Esophagus muscularis mucosa (tissue), 4 donors: Measurements from ENCODE around the gene LY6G6D. TPM values are rescaled to one million over a fixed set of nuclear protein-coding genes. Genes with fewer than 3 reads are reported as not detected.
"Not testable (repeated sequence)": the region's sequence is repeated elsewhere in the genome, so short reads cannot be mapped to it uniquely, and the experiment has no call there.

ENCODE experiments used
- DNase-seq: peaks from one replicate; pipeline ENCODE4 v3.0.0-alpha.2; 2017; ENCODE audit errors: extremely low spot score
- H3K27ac ChIP-seq, 4 donors: fragments of 200-600 bp; sonication (generic); replicated peaks in 1 of 4; 1 replicate in 3 of 4; 2 replicates in 1 of 4; pipeline ENCODE4 v1.5.1; 2016 to 2019; ENCODE audit warnings: mild to moderate bottlenecking in 1 of 4
- H3K27me3 ChIP-seq, 4 donors: fragments of 200-600 bp; sonication (generic); one replicate each; pipeline versions ENCODE4 v1.5.1 to v1.6.0; 2016 to 2019
- H3K36me3 ChIP-seq, 4 donors: fragments of 200-600 bp; sonication (generic); one replicate each; pipeline ENCODE4 v1.5.1; 2016 to 2019
- H3K4me1 ChIP-seq, 4 donors: fragments of 200-600 bp; sonication (generic); one replicate each; pipeline ENCODE4 v1.5.1; 2016 to 2019
- H3K4me3 ChIP-seq, 4 donors: fragments of 200-600 bp; sonication (generic); 1 replicate in 2 of 4; 2 replicates in 2 of 4; pipeline ENCODE4 v1.5.1; 2016 to 2019; ENCODE audit warnings: mild to moderate bottlenecking in 4 of 4, moderate library complexity in 1 of 4
- H3K9me3 ChIP-seq, 4 donors: fragments of 200-600 bp; sonication (generic); 1 replicate in 3 of 4; 2 replicates in 1 of 4; pipeline ENCODE4 v1.5.1; 2016 to 2019
- EP300 ChIP-seq: sonication (generic); formaldehyde crosslinking; IDR thresholded peaks from one replicate; pipeline ENCODE4 v1.6.1; 2017; ENCODE audit warnings: antibody characterized with exemption
- POLR2A ChIP-seq: fragments of 450-650 bp; IDR thresholded peaks from one replicate; pipeline ENCODE4 v1.6.1; 2017; ENCODE audit warnings: antibody characterized with exemption, moderate library complexity, mild to moderate bottlenecking, low read depth
- POLR2AphosphoS5 ChIP-seq, 2 donors: sonication (generic); formaldehyde crosslinking; IDR thresholded peaks; one replicate each; pipeline ENCODE4 v1.6.1; 2017; ENCODE audit warnings: antibody characterized with exemption in 2 of 2
- WGBS: methylation state at CpG from one replicate; pipeline ENCODE4 v1.1.5; 2018; 5-methylcytosine and 5-hydroxymethylcytosine counted together
- intact Hi-C: fragments of 100-400 bp; cut with DNase I; formaldehyde crosslinking; loops from one replicate; pipeline ENCODE4 v1.15.1; 2023
- total RNA-seq, 4 donors: library from RNA; depleted of rRNA; stranded (reverse); fragments of >200 nt; gene quantifications; one replicate each; pipeline versions ENCODE4 v1.1.0 to v1.2.1, GENCODE V29; 2016
- TF ChIP-seq, protein P1 (sequence below), 3 experiments: fragments of 200-600 bp in 2 of 3; fragments of 450-650 bp in 1 of 3; sonication (generic) in 2 of 3; IDR thresholded peaks; one replicate each; pipeline ENCODE4 v1.5.1; 2017 to 2019; ENCODE audit warnings: antibody characterized with exemption in 3 of 3, mild to moderate bottlenecking in 2 of 3, moderate library complexity in 1 of 3

LY6G6D gene
- total RNA-seq, 4 donors from 2014 or later: not detected

DNA sequence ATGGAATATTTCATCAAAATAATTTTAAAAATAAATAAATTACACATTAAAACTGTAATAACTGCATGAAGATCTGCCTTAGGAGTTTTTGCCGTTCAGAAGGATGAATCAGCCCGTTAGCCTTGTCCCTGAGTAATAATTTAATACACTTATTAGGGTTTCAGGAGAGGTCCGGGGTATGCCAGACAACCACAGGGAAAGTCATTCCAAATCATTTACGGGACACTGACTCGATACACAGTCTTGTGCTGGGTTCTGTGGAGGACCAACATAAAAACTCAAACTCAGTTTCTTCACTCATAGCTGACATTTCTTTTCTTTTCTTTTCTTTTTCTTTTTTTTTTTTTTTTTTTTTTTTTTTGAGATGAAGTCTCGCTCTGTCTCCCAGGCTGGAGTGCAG lies 9.2 kb upstream of the LY6G6D start:
- Histone ChIP-seq H3K9me3 (no peaks in the 10 kb centered on the region), H3K4me3 (no peak overlapping the region), H3K27me3 (peaks cover 0 to 6% (median 0%) of the 10 kb centered on the region in 4 donors), H3K36me3 (peaks cover 0 to 2% (median under 1%) of the 10 kb centered on the region in 4 donors), H3K4me1 (peaks cover 18 to 22% (median 21%) of the 10 kb centered on the region in 4 donors), H3K27ac (no peak overlapping the region)
- DNase-seq: no peak
- TF ChIP-seq POLR2A (no peak), POLR2AphosphoS5 (IDR thresholded peaks at IDR 0.05) (no peak), EP300 (no peak)
- TF ChIP-seq, protein P1, sequence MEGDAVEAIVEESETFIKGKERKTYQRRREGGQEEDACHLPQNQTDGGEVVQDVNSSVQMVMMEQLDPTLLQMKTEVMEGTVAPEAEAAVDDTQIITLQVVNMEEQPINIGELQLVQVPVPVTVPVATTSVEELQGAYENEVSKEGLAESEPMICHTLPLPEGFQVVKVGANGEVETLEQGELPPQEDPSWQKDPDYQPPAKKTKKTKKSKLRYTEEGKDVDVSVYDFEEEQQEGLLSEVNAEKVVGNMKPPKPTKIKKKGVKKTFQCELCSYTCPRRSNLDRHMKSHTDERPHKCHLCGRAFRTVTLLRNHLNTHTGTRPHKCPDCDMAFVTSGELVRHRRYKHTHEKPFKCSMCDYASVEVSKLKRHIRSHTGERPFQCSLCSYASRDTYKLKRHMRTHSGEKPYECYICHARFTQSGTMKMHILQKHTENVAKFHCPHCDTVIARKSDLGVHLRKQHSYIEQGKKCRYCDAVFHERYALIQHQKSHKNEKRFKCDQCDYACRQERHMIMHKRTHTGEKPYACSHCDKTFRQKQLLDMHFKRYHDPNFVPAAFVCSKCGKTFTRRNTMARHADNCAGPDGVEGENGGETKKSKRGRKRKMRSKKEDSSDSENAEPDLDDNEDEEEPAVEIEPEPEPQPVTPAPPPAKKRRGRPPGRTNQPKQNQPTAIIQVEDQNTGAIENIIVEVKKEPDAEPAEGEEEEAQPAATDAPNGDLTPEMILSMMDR (IDR thresholded peaks at IDR 0.05): no peak
- 86% methylated on average over 6 of the region's 6 CpGs for WGBS
- intact Hi-C loops: no loop called here

DNA sequence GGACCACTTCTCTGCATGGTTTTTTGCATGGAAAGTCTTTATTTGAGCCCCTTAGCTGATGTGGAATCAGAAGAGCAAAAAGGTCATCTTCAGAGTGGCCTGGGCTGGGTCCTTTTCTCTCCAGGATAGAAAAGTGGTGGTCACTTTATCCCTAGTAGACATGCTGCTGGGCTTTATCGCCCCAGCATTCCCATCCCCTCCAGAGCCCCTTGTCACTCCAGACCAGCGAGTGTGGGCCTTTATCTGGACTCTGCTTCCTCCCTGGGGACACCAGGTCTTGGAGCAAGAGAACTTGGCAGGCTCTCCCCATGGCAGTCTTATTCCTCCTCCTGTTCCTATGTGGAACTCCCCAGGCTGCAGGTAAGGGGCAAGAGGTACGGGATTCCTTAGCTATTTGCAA lies 8.5 kb upstream of the LY6G6D start, which contains the start of gene LY6G6F:
Gene LY6G6F, plus strand, starts transcription at position 268 of the 400 bp plus-strand sequence. Its CDS starts 41 bp downstream, at position 309.
- no peak within 1 kb of the TSS for H3K27ac ChIP-seq
- H3K4me3 ChIP-seq: no peak within 1 kb of the TSS
- DNase-seq: no peak
- 65% methylated on average over 3 of the region's 3 CpGs for WGBS
- H3K27me3 ChIP-seq: peaks cover 0 to 6% (median 0%) of the 10 kb centered on the region in 4 donors
- TF ChIP-seq EP300 (no peak), POLR2A (no peak), POLR2AphosphoS5 (IDR thresholded peaks at IDR 0.05) (no peak)
- TF ChIP-seq, protein P1 (IDR thresholded peaks at IDR 0.05): no peak
- H3K36me3 ChIP-seq: no peaks in the 10 kb centered on the region
- H3K4me1 ChIP-seq: peaks cover 11 to 15% (median 14%) of the 10 kb centered on the region in 4 donors
- no peaks in the 10 kb centered on the region for H3K9me3 ChIP-seq
- intact Hi-C loops: no loop called here

DNA sequence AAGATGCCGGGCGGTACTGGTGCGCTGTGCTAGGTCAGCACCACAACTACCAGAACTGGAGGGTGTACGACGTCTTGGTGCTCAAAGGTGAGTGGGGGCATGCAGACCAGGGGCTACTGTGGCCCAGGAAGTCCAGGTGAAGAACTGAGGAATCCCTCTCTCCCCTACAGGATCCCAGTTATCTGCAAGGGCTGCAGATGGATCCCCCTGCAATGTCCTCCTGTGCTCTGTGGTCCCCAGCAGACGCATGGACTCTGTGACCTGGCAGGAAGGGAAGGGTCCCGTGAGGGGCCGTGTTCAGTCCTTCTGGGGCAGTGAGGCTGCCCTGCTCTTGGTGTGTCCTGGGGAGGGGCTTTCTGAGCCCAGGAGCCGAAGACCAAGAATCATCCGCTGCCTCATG lies 7.4 kb upstream of the LY6G6D start:
- H3K36me3 ChIP-seq: no peaks in the 10 kb centered on the region
- no peak overlapping the region for H3K27ac ChIP-seq
- intact Hi-C loops: no loop called here
- peaks cover 0 to 6% (median 0%) of the 10 kb centered on the region in 4 donors for H3K27me3 ChIP-seq
- H3K9me3 ChIP-seq: no peaks in the 10 kb centered on the region
- WGBS: 86% methylated on average over 9 of the region's 10 CpGs
- H3K4me1 ChIP-seq: peaks cover 4 to 8% (median 6%) of the 10 kb centered on the region in 4 donors
- no peak for DNase-seq
- no peak for TF ChIP-seq POLR2AphosphoS5 (IDR thresholded peaks at IDR 0.05)
- TF ChIP-seq POLR2A: no peak
- TF ChIP-seq EP300: no peak
- TF ChIP-seq, protein P1 (IDR thresholded peaks at IDR 0.05): no peak
- H3K4me3 ChIP-seq: no peak overlapping the region

DNA sequence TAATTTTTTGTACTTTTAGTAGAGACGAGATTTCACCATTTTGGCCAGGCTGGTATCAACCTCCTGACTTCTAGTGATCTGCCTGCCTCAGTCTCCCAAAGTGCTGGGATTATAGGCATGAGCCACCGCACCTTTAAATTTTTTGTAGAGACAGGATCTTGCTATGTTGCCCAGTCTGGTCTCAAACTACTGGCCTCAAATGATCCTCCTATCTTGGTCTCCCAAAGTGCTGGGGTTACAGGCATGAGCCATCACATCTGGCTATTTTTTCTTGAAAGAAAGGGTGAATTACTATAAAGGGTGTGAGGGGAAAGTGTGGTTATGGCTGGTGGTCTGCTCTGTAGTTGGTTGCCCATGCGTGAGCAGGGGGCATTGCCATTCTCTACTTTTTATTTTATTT lies 6.9 kb upstream of the LY6G6D start:
- intact Hi-C loops: no loop called here
- peaks cover 0 to 6% (median 0%) of the 10 kb centered on the region in 4 donors for H3K27me3 ChIP-seq
- H3K4me1 ChIP-seq: peaks cover 4 to 8% (median 6%) of the 10 kb centered on the region in 4 donors
- no peaks in the 10 kb centered on the region for H3K9me3 ChIP-seq
- no peak for DNase-seq
- WGBS: 88% methylated on average over 3 of the region's 3 CpGs
- TF ChIP-seq EP300 (no peak), POLR2A (no peak)
- TF ChIP-seq, protein P1 (IDR thresholded peaks at IDR 0.05): no peak
- H3K36me3 ChIP-seq: no peaks in the 10 kb centered on the region
- no peak overlapping the region for H3K4me3 ChIP-seq
- H3K27ac ChIP-seq: no peak overlapping the region

DNA sequence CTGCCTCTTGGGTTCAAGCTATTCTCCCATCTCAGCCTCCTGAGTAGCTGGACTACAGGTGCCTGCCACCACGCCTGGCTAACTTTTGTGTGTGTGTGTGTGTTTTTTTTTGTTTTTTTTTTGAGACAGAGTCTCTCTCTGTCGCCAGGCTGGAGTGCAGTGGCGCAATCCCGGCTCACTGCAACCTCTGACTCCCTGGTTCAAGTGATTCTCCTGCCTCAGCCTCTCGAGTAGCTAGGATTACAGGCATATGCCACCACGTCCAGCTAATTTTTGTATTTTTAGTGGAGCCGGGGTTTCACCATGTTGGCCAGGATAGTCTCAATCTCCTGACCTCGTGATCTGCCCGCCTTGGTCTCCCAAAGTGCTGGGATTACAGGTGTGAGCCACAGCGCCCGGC lies 6.0 kb upstream of the LY6G6D start:
- not testable (repeated sequence) for H3K9me3 ChIP-seq

More for the DNA sequence above, 6.0 kb upstream of the LY6G6D start:
- H3K4me1 ChIP-seq, H3K27me3 ChIP-seq, DNase-seq, intact Hi-C loops, H3K27ac ChIP-seq, H3K4me3 ChIP-seq, H3K36me3 ChIP-seq: not testable (repeated sequence)
- WGBS: 93% methylated on average over 11 of the region's 11 CpGs
